ENCODE measurements around the gene COBL.

Gene COBL

DNA sequence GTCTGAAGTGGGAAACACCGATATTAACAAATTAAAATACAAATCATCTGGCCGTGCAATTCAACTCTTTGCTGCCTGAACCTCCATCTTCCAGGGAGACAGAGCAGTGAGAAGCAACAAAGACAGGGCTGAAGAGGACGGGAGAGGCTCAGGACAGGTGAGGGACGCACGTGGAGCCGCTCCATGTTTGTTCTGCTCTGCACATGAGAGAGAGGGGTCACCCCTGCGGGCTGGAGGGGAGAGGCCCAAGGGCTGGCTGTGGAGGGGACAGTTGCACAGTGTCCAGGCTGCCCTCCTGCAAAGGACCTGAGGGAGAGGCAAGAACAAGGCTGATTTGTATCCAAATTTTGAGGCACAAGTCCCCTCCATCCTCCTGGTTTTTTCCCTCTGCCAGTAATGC lies 41.7 kb downstream of the COBL start:
- H3K27ac ChIP-seq (ENCODE audit: insufficient read depth in 1 of 2, low read depth in 1 of 2, low read length in 2 of 2, poor library complexity in 1 of 2, severe bottlenecking in 2 of 2), result no peak overlapping the region
- no peaks in the 10 kb centered on the region for H3K36me3 ChIP-seq (ENCODE audit: control insufficient read depth in 4 of 4, insufficient read depth in 4 of 4, low read length in 3 of 4)
- H3K27me3 ChIP-seq (replicated peaks in 2 of 5; ENCODE audit: control insufficient read depth in 4 of 5, insufficient read depth in 5 of 5, low read length in 4 of 5), result peaks cover 0 to 3% (median 0%) of the 10 kb centered on the region in 5 experiments
- H3K9me3 ChIP-seq (ENCODE audit: control extremely low read depth in 1 of 5, control insufficient read depth in 4 of 5, insufficient read depth in 2 of 5, low read depth in 1 of 5, low read length in 4 of 5), result no peaks in the 10 kb centered on the region
- DNase-seq, result no peak
- no peaks in the 10 kb centered on the region for H3K4me1 ChIP-seq (ENCODE audit: control extremely low read depth in 1 of 4, control insufficient read depth in 4 of 4, insufficient read depth in 4 of 4, low read length in 3 of 4)
- POLR2A ChIA-PET, result no interaction called here
- no peak overlapping the region for H3K4me3 ChIP-seq (ENCODE audit: control insufficient read depth in 1 of 7, extremely low read depth in 1 of 7, insufficient read depth in 4 of 7, low read depth in 2 of 7, low read length in 6 of 7)
- WGBS (ENCODE audit: insufficient coverage), result 95% methylated on average over 6 of the region's 7 CpGs
- CTCF ChIA-PET, result no interaction called here

DNA sequence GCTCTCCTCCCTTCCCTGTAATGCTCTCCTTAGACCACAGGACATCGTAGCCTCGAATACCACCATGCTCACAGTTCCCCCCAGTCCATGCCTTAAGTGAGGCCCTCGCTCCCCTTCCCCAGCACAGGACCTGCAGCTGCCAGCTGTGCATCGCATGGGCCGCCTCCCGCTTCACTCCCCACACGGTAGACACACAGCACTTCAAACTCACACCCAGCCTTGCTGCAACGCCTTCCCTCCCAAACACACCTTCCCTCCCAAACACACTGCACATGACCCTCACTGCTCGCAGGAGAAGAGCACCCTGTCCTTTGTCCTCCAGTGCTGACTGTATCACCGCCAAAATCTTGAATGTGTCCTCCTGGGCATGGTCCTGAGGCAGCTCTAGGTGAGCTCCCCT lies 42.6 kb downstream of the COBL start:
- Histone ChIP-seq H3K36me3 (ENCODE audit: control insufficient read depth in 4 of 4, insufficient read depth in 4 of 4, low read length in 3 of 4) (no peaks in the 10 kb centered on the region), H3K27me3 (replicated peaks in 2 of 5; ENCODE audit: control insufficient read depth in 4 of 5, insufficient read depth in 5 of 5, low read length in 4 of 5) (peaks cover 0 to 3% (median 0%) of the 10 kb centered on the region in 5 experiments), H3K4me3 (ENCODE audit: control insufficient read depth in 1 of 7, extremely low read depth in 1 of 7, insufficient read depth in 4 of 7, low read depth in 2 of 7, low read length in 6 of 7) (no peak overlapping the region), H3K9me3 (ENCODE audit: control extremely low read depth in 1 of 5, control insufficient read depth in 4 of 5, insufficient read depth in 2 of 5, low read depth in 1 of 5, low read length in 4 of 5) (no peaks in the 10 kb centered on the region), H3K27ac (ENCODE audit: insufficient read depth in 1 of 2, low read depth in 1 of 2, low read length in 2 of 2, poor library complexity in 1 of 2, severe bottlenecking in 2 of 2) (no peak overlapping the region), H3K4me1 (ENCODE audit: control extremely low read depth in 1 of 4, control insufficient read depth in 4 of 4, insufficient read depth in 4 of 4, low read length in 3 of 4) (no peaks in the 10 kb centered on the region)
- POLR2A ChIA-PET, result no interaction called here
- CTCF ChIA-PET, result no interaction called here
- 96% methylated on average over 10 of the region's 10 CpGs for WGBS (ENCODE audit: insufficient coverage)
- DNase-seq, result no peak

DNA sequence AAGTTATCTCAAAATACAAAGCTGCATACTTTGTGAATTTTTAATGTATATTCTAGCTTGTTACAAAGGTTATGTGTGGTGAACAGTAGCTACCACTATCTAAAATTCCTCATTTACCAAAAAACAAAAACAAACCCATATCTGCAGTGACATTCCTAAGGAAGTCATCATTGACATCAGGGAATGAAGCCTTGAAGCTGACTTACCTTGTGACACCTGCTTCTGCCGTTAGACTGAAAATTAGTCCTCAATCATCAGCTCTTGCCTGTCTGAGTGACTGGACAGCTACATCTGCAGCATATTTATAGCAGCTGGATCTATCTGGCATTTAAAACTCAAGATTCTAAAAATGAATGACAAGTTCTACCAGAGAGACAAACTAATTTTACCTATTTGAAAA lies 43.2 kb downstream of the COBL start:
- no peak for DNase-seq
- Histone ChIP-seq H3K27ac (ENCODE audit: insufficient read depth in 1 of 2, low read depth in 1 of 2, low read length in 2 of 2, poor library complexity in 1 of 2, severe bottlenecking in 2 of 2) (no peak overlapping the region), H3K4me3 (ENCODE audit: control insufficient read depth in 1 of 7, extremely low read depth in 1 of 7, insufficient read depth in 4 of 7, low read depth in 2 of 7, low read length in 6 of 7) (no peak overlapping the region), H3K9me3 (ENCODE audit: control extremely low read depth in 1 of 5, control insufficient read depth in 4 of 5, insufficient read depth in 2 of 5, low read depth in 1 of 5, low read length in 4 of 5) (no peaks in the 10 kb centered on the region), H3K4me1 (ENCODE audit: control extremely low read depth in 1 of 4, control insufficient read depth in 4 of 4, insufficient read depth in 4 of 4, low read length in 3 of 4) (no peaks in the 10 kb centered on the region), H3K36me3 (ENCODE audit: control insufficient read depth in 4 of 4, insufficient read depth in 4 of 4, low read length in 3 of 4) (no peaks in the 10 kb centered on the region), H3K27me3 (replicated peaks in 2 of 5; ENCODE audit: control insufficient read depth in 4 of 5, insufficient read depth in 5 of 5, low read length in 4 of 5) (peaks cover 0 to 3% (median 0%) of the 10 kb centered on the region in 5 experiments)
- CTCF ChIA-PET, result no interaction called here
- 100% methylated on average over 1 of the region's 1 CpG for WGBS (ENCODE audit: insufficient coverage)
- POLR2A ChIA-PET, result no interaction called here

DNA sequence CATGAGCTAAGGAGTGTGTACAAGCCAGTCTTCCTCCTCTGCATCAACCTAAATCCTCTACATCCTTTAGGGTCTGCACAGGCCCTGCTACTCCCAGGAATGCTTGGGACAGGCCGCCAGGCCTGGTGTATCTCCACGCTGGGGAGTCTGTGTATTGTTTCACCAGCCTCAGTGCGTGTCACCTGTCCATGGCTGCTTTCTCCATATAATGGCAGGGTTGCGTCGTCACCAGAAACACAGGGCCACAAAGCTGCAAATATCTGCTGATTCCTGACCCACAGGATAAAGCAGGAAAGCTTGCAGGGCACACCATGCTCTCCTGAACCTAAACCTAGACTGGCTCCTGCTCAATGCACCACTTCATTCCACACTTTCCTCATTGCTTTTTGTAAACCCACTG lies 45.6 kb downstream of the COBL start:
- DNase-seq, result no peak
- Histone ChIP-seq H3K4me3 (ENCODE audit: control insufficient read depth in 1 of 7, extremely low read depth in 1 of 7, insufficient read depth in 4 of 7, low read depth in 2 of 7, low read length in 6 of 7) (no peak overlapping the region), H3K27ac (ENCODE audit: insufficient read depth in 1 of 2, low read depth in 1 of 2, low read length in 2 of 2, poor library complexity in 1 of 2, severe bottlenecking in 2 of 2) (no peak overlapping the region), H3K36me3 (ENCODE audit: control insufficient read depth in 4 of 4, insufficient read depth in 4 of 4, low read length in 3 of 4) (no peaks in the 10 kb centered on the region), H3K4me1 (ENCODE audit: control extremely low read depth in 1 of 4, control insufficient read depth in 4 of 4, insufficient read depth in 4 of 4, low read length in 3 of 4) (no peaks in the 10 kb centered on the region), H3K27me3 (replicated peaks in 2 of 5; ENCODE audit: control insufficient read depth in 4 of 5, insufficient read depth in 5 of 5, low read length in 4 of 5) (peaks cover 0 to 3% (median 0%) of the 10 kb centered on the region in 5 experiments), H3K9me3 (ENCODE audit: control extremely low read depth in 1 of 5, control insufficient read depth in 4 of 5, insufficient read depth in 2 of 5, low read depth in 1 of 5, low read length in 4 of 5) (no peaks in the 10 kb centered on the region)
- WGBS (ENCODE audit: insufficient coverage), result 98% methylated on average over 5 of the region's 5 CpGs
- ChIA-PET POLR2A (no interaction called here), CTCF (interaction anchor here (0.6 to 1.2 kb wide), 2 partner anchors 29 to 43 kb away, joined by 3 read pairs; no protein-coding TSS in a partner anchor)

DNA sequence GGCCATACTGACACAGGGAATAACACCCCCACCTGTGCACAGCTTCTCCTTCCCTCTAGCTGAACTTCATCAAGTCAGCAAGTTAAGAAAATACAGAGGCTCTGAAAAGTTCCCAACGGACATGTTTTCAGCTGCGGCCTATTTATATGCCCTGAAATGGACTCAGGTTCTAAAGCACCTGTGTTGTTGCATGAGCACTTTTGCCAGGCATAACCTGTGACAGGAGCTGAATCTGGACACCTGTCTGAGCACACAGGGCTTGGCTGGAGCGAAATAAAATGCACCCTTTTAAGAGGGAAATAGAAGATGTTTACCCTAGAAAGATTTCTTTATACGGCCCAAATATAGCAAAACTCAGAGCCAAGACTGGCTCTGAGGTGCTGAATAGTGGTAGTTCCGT lies 46.7 kb downstream of the COBL start:
- Histone ChIP-seq H3K36me3 (ENCODE audit: control insufficient read depth in 4 of 4, insufficient read depth in 4 of 4, low read length in 3 of 4) (no peaks in the 10 kb centered on the region), H3K27me3 (replicated peaks in 2 of 5; ENCODE audit: control insufficient read depth in 4 of 5, insufficient read depth in 5 of 5, low read length in 4 of 5) (peaks cover 0 to 3% (median 0%) of the 10 kb centered on the region in 5 experiments), H3K4me3 (ENCODE audit: control insufficient read depth in 1 of 7, extremely low read depth in 1 of 7, insufficient read depth in 4 of 7, low read depth in 2 of 7, low read length in 6 of 7) (no peak overlapping the region), H3K4me1 (ENCODE audit: control extremely low read depth in 1 of 4, control insufficient read depth in 4 of 4, insufficient read depth in 4 of 4, low read length in 3 of 4) (no peaks in the 10 kb centered on the region), H3K9me3 (ENCODE audit: control extremely low read depth in 1 of 5, control insufficient read depth in 4 of 5, insufficient read depth in 2 of 5, low read depth in 1 of 5, low read length in 4 of 5) (no peaks in the 10 kb centered on the region), H3K27ac (ENCODE audit: insufficient read depth in 1 of 2, low read depth in 1 of 2, low read length in 2 of 2, poor library complexity in 1 of 2, severe bottlenecking in 2 of 2) (no peak overlapping the region)
- CTCF ChIA-PET, result no interaction called here
- 98% methylated on average over 4 of the region's 5 CpGs for WGBS (ENCODE audit: insufficient coverage)
- DNase-seq, result no peak
- POLR2A ChIA-PET, result interaction anchor here (0.6 kb wide), 1 partner anchor 15 kb away, joined by 4 read pairs; no protein-coding TSS in a partner anchor

DNA sequence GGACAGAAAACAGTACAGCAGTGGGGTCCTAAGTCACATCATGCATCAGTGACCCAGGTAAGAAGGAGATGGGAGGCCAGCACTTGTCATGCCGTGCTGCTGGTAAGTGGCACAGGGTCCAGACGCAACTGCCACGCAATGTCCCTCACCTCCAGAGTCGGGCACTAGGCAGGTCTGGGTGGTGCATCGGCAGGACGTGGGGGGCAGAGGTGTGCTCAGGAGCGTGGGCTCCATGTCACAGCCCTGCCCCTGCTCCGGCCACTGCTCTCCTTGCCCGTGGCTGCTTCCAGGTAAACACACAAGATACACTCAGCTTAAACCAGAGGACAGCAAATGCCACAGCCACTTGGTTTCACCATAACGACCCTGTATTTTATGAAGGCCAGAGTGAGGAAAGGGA lies 47.3 kb downstream of the COBL start:
- no peak overlapping the region for H3K4me3 ChIP-seq (ENCODE audit: control insufficient read depth in 1 of 7, extremely low read depth in 1 of 7, insufficient read depth in 4 of 7, low read depth in 2 of 7, low read length in 6 of 7)

DNA sequence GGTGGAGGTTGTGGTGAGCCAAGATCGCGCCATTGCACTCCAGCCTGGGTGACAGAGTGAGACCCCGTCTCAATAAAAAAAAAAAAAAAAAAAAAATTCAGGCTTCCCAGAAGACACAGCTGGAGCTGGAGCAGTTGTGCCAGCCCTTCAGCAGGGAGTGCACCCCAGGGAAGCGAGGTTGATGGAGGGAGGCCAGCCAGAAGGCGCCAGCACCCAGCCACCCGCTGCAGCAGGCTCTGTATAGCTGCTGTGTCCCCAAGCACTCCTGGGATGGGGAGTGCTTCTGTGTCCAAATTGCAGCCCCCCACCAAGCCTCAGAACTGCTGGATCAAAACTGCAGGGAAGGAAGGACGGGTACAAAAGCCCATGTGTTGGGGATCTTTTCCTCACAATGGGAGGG lies 47.8 kb downstream of the COBL start:
- CTCF ChIA-PET, result no interaction called here

More for the DNA sequence above, 47.3 kb downstream of the COBL start:
- H3K27ac ChIP-seq (ENCODE audit: insufficient read depth in 1 of 2, low read depth in 1 of 2, low read length in 2 of 2, poor library complexity in 1 of 2, severe bottlenecking in 2 of 2), result no peak overlapping the region
- POLR2A ChIA-PET, result interaction anchor here (0.6 kb wide), 1 partner anchor 16 kb away, joined by 4 read pairs; no protein-coding TSS in a partner anchor
- CTCF ChIA-PET, result no interaction called here
- no peaks in the 10 kb centered on the region for H3K9me3 ChIP-seq (ENCODE audit: control extremely low read depth in 1 of 5, control insufficient read depth in 4 of 5, insufficient read depth in 2 of 5, low read depth in 1 of 5, low read length in 4 of 5)
- H3K27me3 ChIP-seq (replicated peaks in 2 of 5; ENCODE audit: control insufficient read depth in 4 of 5, insufficient read depth in 5 of 5, low read length in 4 of 5), result peaks cover 0 to 3% (median 0%) of the 10 kb centered on the region in 5 experiments
- DNase-seq, result no peak
- no peaks in the 10 kb centered on the region for H3K4me1 ChIP-seq (ENCODE audit: control extremely low read depth in 1 of 4, control insufficient read depth in 4 of 4, insufficient read depth in 4 of 4, low read length in 3 of 4)
- 93% methylated on average over 7 of the region's 10 CpGs for WGBS (ENCODE audit: insufficient coverage)
- no peaks in the 10 kb centered on the region for H3K36me3 ChIP-seq (ENCODE audit: control insufficient read depth in 4 of 4, insufficient read depth in 4 of 4, low read length in 3 of 4)

More for the DNA sequence above, 47.8 kb downstream of the COBL start:
- no peak for DNase-seq
- Histone ChIP-seq H3K36me3 (ENCODE audit: control insufficient read depth in 4 of 4, insufficient read depth in 4 of 4, low read length in 3 of 4) (no peaks in the 10 kb centered on the region), H3K4me3 (ENCODE audit: control insufficient read depth in 1 of 7, extremely low read depth in 1 of 7, insufficient read depth in 4 of 7, low read depth in 2 of 7, low read length in 6 of 7) (no peak overlapping the region), H3K27me3 (replicated peaks in 2 of 5; ENCODE audit: control insufficient read depth in 4 of 5, insufficient read depth in 5 of 5, low read length in 4 of 5) (peaks cover 0 to 3% (median 0%) of the 10 kb centered on the region in 5 experiments), H3K27ac (ENCODE audit: insufficient read depth in 1 of 2, low read depth in 1 of 2, low read length in 2 of 2, poor library complexity in 1 of 2, severe bottlenecking in 2 of 2) (no peak overlapping the region), H3K9me3 (ENCODE audit: control extremely low read depth in 1 of 5, control insufficient read depth in 4 of 5, insufficient read depth in 2 of 5, low read depth in 1 of 5, low read length in 4 of 5) (no peaks in the 10 kb centered on the region), H3K4me1 (ENCODE audit: control extremely low read depth in 1 of 4, control insufficient read depth in 4 of 4, insufficient read depth in 4 of 4, low read length in 3 of 4) (no peaks in the 10 kb centered on the region)
- POLR2A ChIA-PET, result no interaction called here
- WGBS (ENCODE audit: insufficient coverage), result 92% methylated on average over 3 of the region's 7 CpGs

Measured in common myeloid progenitor, CD34-positive (primary cell).